Lung (tissue), 12 donors: ENCODE measurements around the gene RASGEF1C. TPM values are rescaled to one million over a fixed set of nuclear protein-coding genes. Genes with fewer than 3 reads are reported as not detected.

Source experiments
- ATAC-seq: fragments of 200-7000 bp; cut with Tn5 transposase; one replicate; pipeline ENCODE4 v1.9.1; 2020; ENCODE audit warnings: moderate number of reproducible peaks; ENCODE audit not compliant: insufficient read depth, low FRiP score
- DNase-seq, 3 donors: peaks; one replicate each; pipeline ENCODE4 v3.0.0-alpha.2; 2013 to 2017
- H3K27ac ChIP-seq, 2 donors: one replicate each; pipeline ENCODE4 v1.5.1; 2013; ENCODE audit warnings: mild to moderate bottlenecking in 2 of 2, moderate library complexity in 2 of 2, control low read depth in 1 of 2, inconsistent platforms in 1 of 2, low read depth in 1 of 2, low read length in 1 of 2
- H3K27me3 ChIP-seq, 3 donors: one replicate each; pipeline ENCODE4 v1.5.1; 2013; ENCODE audit warnings: low read length in 2 of 3; ENCODE audit not compliant: control insufficient read depth in 3 of 3, insufficient read depth in 3 of 3
- H3K36me3 ChIP-seq, 4 donors: one replicate each; pipeline ENCODE4 v1.5.1; 2013; ENCODE audit warnings: low read length in 4 of 4, mild to moderate bottlenecking in 1 of 4, moderate library complexity in 1 of 4; ENCODE audit not compliant: control insufficient read depth in 4 of 4, insufficient read depth in 4 of 4
- H3K4me1 ChIP-seq, 5 donors: one replicate each; pipeline ENCODE4 v1.5.1; 2013; ENCODE audit warnings: low read length in 5 of 5, mild to moderate bottlenecking in 2 of 5, moderate library complexity in 1 of 5; ENCODE audit not compliant: control insufficient read depth in 5 of 5, insufficient read depth in 5 of 5
- H3K4me3 ChIP-seq: one replicate; pipeline ENCODE4 v1.5.1; 2013; ENCODE audit warnings: mild to moderate bottlenecking, control low read depth, moderate library complexity
- H3K9ac ChIP-seq, 2 donors: one replicate each; pipeline ENCODE4 v1.5.1; 2013; ENCODE audit warnings: low read length in 2 of 2, control low read depth in 1 of 2; ENCODE audit not compliant: insufficient read depth in 1 of 2
- H3K9me3 ChIP-seq, 4 donors: one replicate each; pipeline ENCODE4 v1.5.1; 2013; ENCODE audit warnings: low read length in 3 of 4, mild to moderate bottlenecking in 1 of 4, moderate library complexity in 1 of 4; ENCODE audit not compliant: control insufficient read depth in 4 of 4, insufficient read depth in 3 of 4
- CTCF ChIP-seq: IDR thresholded peaks from 2 replicates; pipeline ENCODE4 v1.5.1; 2012; ENCODE audit warnings: mild to moderate bottlenecking; ENCODE audit errors: control extremely low read depth, extremely low read depth
- WGBS, 2 donors: extraction: QIAGEN DNeasy Blood & Tissue Kit; methylation state at CpG; one replicate each; pipeline ENCODE4 v1.1.7; 2013; 5-methylcytosine and 5-hydroxymethylcytosine counted together
- polyA plus RNA-seq, 2 donors: library from polyadenylated mRNA; stranded (reverse); fragments of 200-250 nt; gene quantifications; one replicate each; pipeline ENCODE4 v1.2.1, GENCODE V29; 2013
- total RNA-seq, 2 donors: library from RNA; depleted of rRNA in 1 of 2; stranded (reverse); fragments of >200 nt in 1 of 2; gene quantifications; one replicate each; pipeline ENCODE4 v1.2.1, GENCODE V29; 2014 to 2021
- donor health status: control.
- donor health status: control.
- donor health status: Bipolar disorder and iron deficiency.
- donor health status: healthy.
- donor health status: DM: yes; HTN: yes; CAD: no.

Gene RASGEF1C
- total and polyA plus RNA-seq, 4 donors: 0.03 to 0.31 TPM; not detected in 2

GRCh38 chr5:180162304-180162661, 46.7 kb downstream of the RASGEF1C start:
- no peak for TF ChIP-seq CTCF
- no peaks in the 10 kb centered on the region for H3K27me3 ChIP-seq
- DNase-seq (no peak), ATAC-seq (no peak)
- no peak overlapping the region for H3K9ac ChIP-seq
- WGBS, 2 donors: 84 to 90% methylated on average over 5 of the region's 5 CpGs
- no peak overlapping the region for H3K27ac ChIP-seq
- peaks cover 0 to 7% (median 0%) of the 10 kb centered on the region in 4 donors for H3K9me3 ChIP-seq
- H3K4me3 ChIP-seq: no peak overlapping the region
- H3K4me1 ChIP-seq: peaks cover 0 to 4% (median 0%) of the 10 kb centered on the region in 5 donors
- H3K36me3 ChIP-seq: no peaks in the 10 kb centered on the region

GRCh38 chr5:180161420-180162303, 47.3 kb downstream of the RASGEF1C start:
- no peaks in the 10 kb centered on the region for H3K4me1 ChIP-seq
- H3K4me3 ChIP-seq: no peak overlapping the region
- TF ChIP-seq CTCF: no peak
- no peaks in the 10 kb centered on the region for H3K27me3 ChIP-seq
- DNase-seq: no peak
- H3K9me3 ChIP-seq: peaks cover 0 to 7% (median 0%) of the 10 kb centered on the region in 4 donors
- WGBS, 2 donors: 54 to 86% methylated on average over 38 to 39 of the region's 39 CpGs
- no peak overlapping the region for H3K27ac ChIP-seq
- H3K9ac ChIP-seq: no peak overlapping the region
- H3K36me3 ChIP-seq: no peaks in the 10 kb centered on the region
- no peak for ATAC-seq

GRCh38 chr5:180160789-180161188, 48.2 kb downstream of the RASGEF1C start:
- H3K27me3 ChIP-seq: no peaks in the 10 kb centered on the region
- DNase-seq (peak in 1 of 3 donors; percentile 15), ATAC-seq (no peak)
- no peaks in the 10 kb centered on the region for H3K4me1 ChIP-seq
- no peak overlapping the region for H3K9ac ChIP-seq
- H3K4me3 ChIP-seq: no peak overlapping the region
- no peaks in the 10 kb centered on the region for H3K36me3 ChIP-seq
- H3K9me3 ChIP-seq: peaks cover 0 to 7% (median 0%) of the 10 kb centered on the region in 4 donors
- TF ChIP-seq CTCF: no peak
- WGBS, 2 donors: 26 to 39% methylated on average over 9 of the region's 9 CpGs
- no peak overlapping the region for H3K27ac ChIP-seq
